Effector CD8-positive, alpha-beta T cell (primary cell): ENCODE measurements around the gene DCHS2.

Source experiments
- DNase-seq: peaks from one replicate; lab custom pipeline; 2025; lab: John Stamatoyannopoulos, UW
- total RNA-seq, 4 experiments: gene quantifications; one replicate each; lab custom pipeline; 2026; lab: John Stamatoyannopoulos, UW

Gene DCHS2, protein sequence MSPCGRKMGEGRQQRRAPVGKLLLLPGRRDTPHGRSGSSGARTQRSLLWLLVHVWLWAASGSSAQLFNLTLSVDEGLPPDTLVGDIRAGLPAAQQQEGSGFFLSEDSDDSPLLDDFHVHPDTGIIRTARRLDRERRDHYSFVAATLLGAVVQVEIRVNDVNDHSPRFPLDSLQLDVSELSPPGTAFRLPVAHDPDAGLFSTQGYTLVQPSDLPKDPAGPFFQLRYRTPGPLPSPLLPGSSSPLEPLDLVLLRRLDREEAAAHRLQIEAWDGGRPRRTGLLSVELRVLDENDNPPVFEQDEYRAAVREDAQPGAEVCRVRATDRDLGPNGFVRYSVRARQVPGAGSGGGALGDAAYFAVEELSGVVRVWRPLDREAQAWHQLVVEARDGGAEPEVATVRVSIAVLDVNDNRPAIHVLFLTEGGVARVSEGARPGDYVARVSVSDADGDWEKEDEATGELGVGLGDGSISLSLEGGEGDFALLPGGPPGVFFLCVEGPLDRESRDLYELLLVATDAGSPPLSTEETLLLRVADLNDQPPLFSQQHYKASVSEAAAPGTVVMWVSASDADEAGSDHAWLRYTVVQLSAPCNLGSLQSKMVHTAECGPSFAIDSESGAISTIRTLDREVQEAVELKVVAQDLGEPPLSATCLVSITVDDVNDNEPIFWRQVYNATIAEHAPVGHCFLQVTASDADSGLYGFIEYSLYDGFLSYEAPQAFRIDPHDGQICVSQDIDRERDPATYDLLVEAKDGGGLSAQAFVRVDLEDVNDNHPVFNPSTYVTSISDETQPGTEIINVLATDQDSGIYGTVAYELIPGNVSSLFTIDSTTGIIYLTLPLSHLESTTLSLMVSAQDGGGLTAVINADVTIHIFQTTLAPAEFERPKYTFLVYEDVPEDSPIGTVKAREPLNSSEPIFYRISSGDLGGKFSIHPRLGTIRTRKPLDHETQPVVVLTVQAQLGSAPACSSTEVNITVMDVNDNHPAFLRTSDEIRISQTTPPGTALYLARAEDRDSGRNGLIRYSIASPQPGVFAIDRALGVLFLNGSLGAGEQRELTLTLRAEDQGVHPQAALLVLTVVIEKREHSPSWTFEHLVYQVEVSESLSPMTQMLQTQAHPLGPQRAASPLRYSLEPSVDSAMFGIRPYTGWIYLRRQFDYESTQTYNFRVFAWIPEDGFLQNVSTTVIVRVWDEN (N-terminal part only)
- total RNA-seq: 0 to 0.36 (median 0.04) reads per million in 4 experiments

DNA sequence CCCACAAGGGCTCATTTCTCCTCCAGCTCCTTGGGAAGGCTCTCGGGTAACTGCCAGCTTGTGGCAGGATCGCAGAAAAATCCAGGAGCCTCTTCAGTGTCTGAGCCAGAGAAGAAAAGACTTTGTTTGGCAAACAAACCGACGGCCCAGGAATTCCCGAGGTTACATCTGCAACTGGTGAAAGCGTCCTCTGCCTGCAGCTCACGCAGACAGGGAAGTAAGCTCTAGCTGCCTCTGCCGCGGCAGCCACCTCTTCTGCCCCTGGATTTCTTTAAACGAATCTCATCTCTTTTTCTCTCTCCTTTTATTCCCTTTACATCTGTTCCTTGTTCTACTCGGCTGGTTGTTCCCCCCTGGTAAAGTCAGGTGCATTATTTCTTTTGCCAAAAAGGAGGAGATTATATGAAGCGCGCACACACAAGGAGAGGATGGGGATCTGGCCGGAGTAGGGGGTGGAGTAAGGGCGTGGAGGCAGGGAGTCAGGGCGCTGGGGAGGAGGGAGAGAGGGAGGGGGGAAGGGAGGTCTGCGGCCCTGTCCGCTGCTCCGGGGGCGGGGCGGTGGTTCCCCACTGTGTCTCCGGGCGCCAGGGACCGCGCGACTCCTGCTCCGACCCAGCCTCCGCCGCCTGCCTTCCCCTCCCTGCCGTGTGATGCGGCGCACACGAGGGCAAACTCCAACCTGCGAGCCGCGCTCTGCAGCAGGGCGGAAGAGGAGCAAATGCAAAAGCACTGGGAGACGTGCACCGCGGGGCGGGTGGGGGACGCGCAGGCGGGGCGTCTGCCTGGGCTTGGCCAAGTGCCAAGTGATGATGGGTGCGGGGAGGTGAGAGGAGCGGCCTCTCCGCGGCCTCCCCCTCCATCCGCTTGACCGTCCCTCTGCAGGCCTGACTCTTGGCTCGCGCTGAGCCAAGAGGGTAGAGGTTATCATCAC is at the start of gene DCHS2:
Gene DCHS2, minus strand, starts transcription at position 459 of the 931 bp plus-strand sequence. Its CDS starts 444 bp downstream, at position 15.
- DNase-seq: no peak

DNA sequence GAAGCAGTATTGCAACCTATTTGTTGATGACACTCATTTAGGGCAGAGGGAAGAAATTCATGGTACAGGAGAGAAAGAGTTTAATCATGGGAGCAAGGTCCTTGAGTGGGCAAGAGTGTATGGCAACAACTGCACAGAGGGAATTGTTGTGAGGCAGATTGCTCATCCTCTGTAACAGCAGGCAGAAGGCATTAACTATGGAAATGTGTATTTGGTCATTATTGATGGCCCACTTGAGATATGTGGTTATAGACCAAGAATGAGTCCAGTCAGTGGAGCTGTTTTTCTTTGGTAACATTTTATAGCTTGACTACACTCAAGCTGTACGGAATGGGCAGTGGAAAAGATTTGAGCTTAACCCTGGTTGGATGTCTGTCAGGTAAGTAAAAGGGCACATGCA is 42.7 kb upstream of the DCHS2 start:
- no peak for DNase-seq

DNA sequence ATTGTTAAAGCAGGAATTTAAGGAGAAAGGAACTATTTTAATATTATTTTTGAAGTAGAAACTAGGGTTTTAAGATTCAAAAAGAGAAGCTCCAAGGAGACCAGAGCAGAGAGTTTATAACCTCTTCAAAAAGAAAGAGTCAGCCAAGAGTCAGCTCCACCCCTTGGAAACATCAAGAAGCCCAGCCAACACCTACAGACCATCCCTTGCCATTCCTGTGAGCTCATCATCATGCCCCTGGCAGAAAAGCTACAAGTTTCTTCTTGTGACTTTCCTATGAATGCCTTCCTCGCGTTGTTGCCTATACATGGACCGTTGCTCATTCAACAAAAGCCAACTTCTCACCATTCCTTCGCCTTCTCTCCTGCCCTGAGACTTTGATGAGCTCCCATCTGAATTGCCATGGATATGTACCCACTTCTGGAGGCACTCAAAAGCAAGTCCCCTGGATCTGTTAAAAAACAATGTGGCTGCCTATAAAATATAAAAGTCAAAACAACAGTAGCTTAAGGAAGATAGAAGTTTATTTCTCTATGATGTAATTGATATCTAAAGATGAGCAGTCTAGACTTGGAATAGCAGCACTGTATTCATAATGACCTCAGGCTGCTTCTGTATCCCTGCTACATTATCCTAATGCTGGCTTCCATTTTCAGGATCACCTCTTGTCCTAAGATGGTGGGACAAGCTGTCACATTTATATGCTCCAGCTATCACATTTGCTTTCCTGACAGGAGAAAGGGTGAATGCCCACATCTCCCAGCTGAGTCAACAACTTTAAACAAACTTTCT is 38.3 kb upstream of the DCHS2 start:
- no peak for DNase-seq

DNA sequence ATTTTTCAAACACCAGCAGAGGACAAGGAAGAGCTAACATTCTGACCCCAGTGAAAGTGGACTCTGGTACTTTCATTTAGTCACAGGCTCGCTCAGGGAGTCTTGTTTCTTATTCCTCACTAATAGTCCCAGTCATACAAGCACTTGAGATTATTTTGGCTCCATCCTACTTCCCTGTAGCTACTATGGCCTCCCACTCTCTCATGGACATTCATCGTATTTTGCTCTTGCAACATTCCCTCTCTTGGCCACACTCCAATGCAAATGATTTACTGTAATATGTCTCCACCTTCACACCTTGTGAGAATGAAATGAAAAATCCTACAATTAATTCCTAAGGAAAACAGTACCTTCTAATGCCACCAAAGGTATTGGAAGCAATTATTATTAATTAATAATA is 37.3 kb upstream of the DCHS2 start:
- no peak for DNase-seq

DNA sequence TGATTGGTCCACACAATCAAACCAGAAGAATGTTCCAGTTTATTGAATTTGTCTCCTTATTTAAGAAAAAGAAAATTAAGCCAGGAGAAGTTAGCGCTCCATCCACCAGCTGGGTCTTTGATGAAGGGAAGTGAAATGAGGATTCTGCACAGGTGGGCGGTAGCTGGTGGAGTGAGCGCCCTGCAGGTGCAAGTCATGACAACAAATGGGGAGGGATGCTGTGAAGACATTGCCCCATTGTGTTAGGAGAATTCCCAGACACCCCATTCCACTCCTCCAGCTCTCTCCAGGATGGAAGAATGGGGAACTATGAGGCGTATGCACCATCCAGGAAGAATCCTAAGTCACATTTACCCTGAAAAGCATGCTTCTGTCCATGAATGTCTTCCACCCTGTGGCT is 35.7 kb upstream of the DCHS2 start:
- DNase-seq: no peak

DNA sequence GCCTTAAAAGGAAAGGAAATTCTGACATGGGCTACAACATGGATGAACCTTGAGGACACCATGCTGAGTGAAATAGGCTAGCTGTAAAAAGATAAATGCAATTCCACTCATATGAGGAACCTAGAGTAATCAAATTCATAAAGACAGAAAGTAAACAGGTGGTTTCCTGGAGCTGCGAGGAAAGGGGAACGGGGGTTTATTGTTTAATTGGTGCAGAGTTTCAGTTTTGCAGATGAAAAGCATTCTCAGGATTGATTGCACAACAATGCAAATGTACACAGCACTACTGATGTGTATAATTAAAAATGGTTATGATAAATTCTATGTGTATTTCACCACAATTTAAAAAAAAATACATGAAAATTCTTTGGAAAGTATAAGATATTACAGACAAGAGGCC is 34.6 kb upstream of the DCHS2 start:
- DNase-seq: no peak

DNA sequence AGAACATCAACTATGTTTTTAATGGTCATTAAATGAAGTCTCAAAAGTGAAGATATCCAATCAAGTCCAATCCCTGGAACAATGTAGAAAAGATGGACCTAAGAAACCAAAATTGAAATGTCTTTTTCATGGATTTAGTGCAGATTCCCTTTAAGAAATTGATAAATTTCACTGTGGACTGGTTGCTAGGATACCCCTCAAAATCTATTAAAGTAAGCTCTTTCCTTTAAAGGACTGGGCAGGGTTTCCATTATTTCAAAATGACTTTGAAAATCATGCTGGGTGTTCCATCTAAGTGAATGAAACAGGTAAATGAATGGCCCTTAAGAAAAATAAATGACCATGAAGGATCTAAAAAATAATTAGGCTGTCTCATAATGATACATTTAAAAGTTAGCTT is 30.0 kb upstream of the DCHS2 start:
- no peak for DNase-seq

DNA sequence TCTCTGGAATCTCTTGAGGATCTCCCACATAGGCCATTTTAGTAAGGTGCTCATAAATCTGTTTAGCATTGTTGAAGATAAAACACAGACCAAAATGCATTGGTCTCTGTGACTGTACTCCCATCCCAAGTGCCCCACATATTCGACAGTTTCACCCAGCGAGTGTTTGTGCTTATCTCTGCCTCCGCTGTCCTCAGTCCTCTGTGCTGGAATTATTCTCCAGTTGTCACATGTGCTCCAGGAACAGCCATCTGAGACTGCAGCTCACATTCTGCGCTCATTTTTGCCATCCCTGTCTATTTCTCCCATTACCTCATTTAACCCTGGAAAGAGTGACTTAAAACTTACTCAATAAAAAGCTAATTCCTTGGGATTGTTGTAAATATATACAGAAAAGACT is 27.6 kb upstream of the DCHS2 start:
- DNase-seq: no peak

DNA sequence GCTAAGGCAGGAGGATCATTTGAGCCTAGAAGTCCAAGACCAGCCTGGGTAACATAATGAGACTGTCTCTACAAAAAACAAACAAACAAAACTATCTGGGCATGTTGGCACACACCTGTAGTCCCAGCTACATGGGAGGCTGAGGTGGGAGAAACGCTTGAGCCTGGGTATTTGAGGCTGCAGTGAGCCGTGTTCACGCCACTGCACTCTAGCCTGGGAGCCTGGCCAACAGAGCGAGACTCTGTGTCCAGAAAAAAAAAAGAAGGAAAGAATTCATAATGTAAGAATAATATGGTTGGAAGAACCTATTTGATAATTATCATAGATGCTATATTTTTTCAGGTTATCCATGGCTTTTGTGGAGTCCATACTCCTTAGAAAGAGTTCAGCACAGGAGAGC is 26.0 kb upstream of the DCHS2 start:
- no peak for DNase-seq

DNA sequence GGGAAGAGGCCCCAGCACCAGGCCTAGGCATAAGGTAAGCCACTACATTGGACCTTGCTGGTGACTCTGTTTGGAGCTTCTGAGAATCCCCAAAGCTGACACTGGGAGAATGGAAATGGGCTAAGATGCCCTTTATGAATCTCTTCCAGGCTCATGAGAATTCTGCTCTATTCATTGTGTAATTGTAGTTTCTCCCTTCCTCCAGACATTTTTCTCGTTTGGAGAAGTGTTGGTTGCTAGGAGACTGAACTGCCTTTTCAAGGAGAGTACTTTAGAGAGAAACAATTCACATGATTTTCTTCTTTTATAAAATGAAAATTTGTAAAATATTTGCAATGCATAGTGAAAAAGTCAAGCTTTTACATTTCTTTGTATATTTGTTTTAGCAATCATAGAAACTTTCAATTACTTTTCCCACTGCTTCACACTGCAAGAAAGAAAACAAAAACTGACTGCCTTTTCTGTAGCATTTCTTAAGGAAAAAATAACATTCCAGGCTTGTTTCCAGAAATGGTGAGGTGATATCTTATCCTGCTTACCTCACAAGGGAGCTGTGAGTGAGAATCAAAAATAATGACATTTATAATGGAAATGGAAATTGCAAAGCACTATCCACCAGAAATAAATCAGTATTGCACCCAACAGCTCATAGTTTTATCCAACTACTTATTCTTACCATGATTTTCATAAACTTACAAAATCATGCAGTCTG is 24.9 kb upstream of the DCHS2 start:
- no peak for DNase-seq

DNA sequence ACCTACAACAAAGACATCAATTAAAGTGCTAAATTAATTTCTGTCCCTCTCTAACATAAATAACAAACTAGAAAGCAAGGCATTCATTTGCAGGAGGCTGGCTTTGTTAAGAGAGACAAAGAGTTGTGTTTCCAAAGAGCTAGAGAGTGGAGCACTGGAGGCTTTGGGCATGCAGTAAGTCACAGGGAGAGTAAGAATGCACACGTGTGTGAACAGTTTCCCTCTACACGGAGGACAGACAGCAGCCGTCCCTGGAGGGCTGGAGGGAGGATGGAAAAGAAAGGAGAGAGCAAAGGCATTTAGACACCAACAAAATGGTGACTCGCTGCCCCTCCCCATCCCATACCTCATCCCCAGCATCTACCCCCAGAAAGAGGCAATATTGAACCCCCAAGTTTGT is 20.4 kb upstream of the DCHS2 start:
- no peak for DNase-seq

DNA sequence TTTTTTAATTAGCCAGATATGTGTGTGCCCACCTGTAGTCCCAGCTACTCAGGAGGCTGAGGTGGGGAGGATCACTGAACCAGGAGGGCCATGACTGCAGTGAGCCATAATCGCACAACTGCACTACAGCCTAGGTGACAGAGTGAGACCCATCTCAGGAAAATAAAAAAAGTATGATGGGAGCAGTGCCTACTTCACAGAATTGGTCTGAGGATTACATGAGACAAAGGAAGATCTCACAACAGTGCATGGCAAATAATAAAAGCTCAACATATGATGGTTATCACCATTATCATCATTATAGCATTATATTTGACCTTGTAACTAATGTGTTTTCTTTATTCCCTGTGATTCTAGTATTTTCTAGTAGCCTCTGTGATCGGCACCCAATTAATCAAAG is 19.9 kb upstream of the DCHS2 start:
- DNase-seq: no peak

DNA sequence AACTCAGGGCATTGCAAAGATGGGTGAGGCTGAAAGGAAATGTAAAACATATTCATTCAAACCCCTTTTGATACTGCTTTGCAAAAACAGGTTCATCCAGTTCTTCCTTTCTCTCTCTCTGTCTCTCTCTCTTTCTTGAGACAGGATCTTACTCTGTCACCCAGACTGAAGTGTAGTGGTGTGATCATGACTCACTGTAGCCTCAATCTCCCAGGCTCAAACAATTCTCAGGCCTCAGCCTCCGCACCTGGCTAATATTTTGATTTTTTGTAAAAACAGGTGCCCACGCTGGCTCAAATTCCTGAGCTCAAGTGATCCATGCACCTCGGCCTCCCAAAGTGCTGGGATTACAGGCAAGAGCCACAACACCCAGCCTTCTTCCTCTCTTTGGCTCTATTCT is 15.6 kb upstream of the DCHS2 start:
- no peak for DNase-seq

DNA sequence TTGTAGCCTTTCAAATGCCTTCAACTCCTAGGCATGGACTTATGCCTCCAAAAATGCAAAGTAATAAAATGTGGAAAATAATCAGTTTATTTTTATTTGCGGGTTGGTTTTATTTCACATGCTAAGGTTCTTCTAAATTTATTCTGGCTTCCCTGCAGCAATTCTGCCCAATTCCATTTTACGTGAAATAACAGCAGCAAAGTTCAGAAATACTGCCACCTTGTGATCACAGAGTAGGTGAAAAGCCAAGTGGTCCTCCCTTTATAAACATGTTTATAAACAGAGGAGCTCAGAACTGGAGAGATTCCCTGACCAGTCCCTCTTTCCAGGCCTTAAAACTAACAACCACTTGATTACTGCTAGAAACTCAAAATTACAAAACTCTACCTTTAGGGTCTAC is 14.7 kb upstream of the DCHS2 start:
- no peak for DNase-seq

DNA sequence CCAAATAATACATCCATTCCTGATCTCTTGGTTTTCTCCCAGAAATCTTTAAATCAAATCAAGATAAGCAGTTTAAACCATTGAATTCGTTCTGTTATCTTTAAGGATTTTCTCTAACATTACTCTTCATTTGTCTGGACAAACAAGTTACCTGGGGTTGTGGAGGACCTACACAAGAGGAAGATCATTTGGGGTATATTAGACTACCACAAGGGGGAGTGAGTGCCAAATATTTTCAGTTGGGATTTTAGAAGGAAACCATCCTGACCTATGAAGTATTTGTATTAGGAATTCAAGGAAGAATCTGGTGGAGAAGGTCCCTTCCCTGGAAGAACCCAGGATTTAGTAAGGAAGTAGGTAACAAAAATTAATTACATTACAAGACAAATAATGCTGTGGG is 12.0 kb upstream of the DCHS2 start:
- DNase-seq: no peak

DNA sequence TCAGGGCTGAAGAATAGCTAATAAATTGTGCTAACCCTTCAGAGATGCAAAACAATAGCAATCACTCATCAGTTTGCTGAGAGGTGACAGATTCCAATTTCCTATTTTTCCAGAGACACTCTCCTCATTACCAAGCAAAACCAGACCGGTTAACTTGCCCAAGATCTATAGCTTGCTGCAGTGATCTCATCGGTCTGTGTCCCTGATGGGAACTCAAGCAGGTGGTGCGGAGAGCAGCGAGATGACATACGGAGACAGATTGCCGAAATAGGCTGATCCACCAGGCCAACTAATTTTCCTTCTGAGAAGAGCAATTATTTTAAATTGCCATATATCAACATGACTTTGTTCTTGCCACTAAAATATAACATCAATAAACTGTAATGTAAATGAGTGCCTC is 10.5 kb upstream of the DCHS2 start:
- DNase-seq: no peak

DNA sequence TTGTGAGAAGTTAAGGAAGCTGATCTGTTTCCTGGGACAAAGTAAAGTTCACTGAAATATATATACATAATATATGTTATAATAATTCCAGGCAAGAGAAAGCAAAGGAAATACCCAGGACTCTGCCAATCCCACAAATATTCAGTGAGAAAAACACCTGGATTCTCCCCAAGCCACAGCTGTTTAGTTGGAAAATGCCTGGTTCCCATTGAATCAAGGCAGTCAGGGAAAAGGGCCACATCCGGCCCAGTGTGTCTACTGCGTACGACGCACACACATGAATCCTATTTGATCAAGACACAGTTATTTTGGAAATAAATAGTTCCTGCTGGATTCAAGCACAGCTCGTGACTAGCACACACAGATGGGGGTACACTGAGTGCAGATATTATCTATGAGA is 6.3 kb upstream of the DCHS2 start:
- no peak for DNase-seq

DNA sequence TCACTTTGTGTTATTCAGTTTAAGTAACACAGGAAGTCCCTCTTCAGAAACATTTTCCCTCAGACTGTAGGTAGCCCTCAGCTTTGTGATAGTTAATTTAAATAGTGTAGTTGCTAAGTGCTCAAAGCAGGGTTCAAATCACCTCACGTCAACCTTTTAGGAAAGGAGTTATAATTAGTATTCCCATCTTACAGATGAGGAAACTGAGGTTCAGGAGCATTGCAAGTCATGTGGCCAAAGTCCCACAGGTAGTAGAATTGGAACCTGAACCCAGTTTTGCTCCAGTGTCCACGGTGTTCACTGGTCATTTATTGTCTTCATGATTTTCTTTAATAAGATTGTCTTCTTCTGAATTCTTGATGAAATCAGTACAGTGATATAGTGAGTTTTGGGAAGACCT is 4.3 kb upstream of the DCHS2 start:
- DNase-seq: no peak

DNA sequence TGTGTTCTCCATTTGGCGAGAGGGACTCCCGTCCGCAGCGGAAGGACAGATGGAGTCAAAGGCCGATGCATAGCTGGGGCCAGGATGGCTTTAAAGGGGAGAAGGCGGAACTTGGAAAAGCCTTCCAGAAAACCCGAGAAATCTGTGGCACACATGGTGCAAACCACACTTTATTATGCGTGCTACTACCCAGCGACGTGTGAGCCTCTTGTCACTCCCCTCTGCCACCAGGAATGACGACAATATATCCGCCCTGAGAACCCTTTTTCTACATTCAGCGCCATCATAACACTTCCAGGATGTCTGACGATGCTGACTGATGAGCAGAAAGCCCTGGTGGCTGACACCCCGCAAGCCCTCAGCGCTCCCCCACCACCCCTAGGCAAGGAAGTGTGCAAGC is 689 bp upstream of the DCHS2 start:
- DNase-seq: no peak
